Measurements from ENCODE around the gene FOXR1. TPM values are rescaled to one million over a fixed set of nuclear protein-coding genes. Genes with fewer than 3 reads are reported as not detected.
A peak's percentile ranks its signal among the peaks of the same experiment; 100 is the strongest.
"Not testable (repeated sequence)": the region's sequence is repeated elsewhere in the genome, so short reads cannot be mapped to it uniquely, and the experiment has no call there.

FOXR1 gene
- total RNA-seq, 1 experiment from 2014 or later, result not detected

DNA sequence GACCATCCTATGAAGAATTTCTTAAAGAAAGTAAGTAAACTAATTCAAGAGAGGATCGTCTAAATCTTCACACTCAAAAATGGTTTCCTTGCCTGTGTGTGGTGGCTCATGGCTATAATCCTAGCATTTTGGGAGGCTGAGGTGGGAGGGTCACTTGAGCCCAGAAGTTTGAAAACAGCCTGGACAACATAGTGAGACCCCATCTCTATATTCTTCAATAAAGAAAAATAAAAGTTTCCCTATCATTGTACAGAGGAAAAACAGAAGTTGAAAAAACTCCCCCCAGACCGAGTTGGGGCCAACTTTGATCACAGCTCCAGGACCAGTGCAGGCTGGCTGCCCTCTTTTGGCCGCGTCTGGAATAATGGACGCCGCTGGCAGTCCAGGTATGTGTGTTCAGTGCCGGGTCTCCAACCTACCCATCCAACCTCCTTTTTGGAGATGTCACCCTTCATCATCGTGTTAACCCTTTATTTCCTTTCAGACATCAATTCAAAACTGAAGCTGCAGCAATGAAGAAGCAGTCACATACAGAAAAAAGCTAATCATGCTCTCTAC is 43.6 kb downstream of the FOXR1 start:
- Histone ChIP-seq H3K4me1 (ENCODE audit: insufficient read depth, low read length, poor library complexity, severe bottlenecking) (peaks cover 14% of the 10 kb centered on the region), H3K4me3 (ENCODE audit: low read depth, low read length, poor library complexity, severe bottlenecking) (no peak overlapping the region), H3K9me3 (ENCODE audit: low read depth, low read length, poor library complexity, severe bottlenecking) (no peaks in the 10 kb centered on the region), H3K27me3 (replicated peaks; ENCODE audit: insufficient read depth, low read depth, low read length, poor library complexity) (no peaks in the 10 kb centered on the region), H3K36me3 (ENCODE audit: insufficient read depth, low read length, poor library complexity, severe bottlenecking) (peaks cover 60% of the 10 kb centered on the region), H3K27ac (ENCODE audit: low read depth, low read length, poor library complexity, severe bottlenecking) (no peak overlapping the region)
- TF ChIP-seq, protein P1, sequence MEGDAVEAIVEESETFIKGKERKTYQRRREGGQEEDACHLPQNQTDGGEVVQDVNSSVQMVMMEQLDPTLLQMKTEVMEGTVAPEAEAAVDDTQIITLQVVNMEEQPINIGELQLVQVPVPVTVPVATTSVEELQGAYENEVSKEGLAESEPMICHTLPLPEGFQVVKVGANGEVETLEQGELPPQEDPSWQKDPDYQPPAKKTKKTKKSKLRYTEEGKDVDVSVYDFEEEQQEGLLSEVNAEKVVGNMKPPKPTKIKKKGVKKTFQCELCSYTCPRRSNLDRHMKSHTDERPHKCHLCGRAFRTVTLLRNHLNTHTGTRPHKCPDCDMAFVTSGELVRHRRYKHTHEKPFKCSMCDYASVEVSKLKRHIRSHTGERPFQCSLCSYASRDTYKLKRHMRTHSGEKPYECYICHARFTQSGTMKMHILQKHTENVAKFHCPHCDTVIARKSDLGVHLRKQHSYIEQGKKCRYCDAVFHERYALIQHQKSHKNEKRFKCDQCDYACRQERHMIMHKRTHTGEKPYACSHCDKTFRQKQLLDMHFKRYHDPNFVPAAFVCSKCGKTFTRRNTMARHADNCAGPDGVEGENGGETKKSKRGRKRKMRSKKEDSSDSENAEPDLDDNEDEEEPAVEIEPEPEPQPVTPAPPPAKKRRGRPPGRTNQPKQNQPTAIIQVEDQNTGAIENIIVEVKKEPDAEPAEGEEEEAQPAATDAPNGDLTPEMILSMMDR (conservative IDR thresholded peaks at IDR 0.05; ENCODE audit: low read depth, low read length), result peak; percentile 22; the same call in 1 of the 2 replicates
- no peak for TF ChIP-seq EZH2 (IDR thresholded peaks at IDR 0.05; ENCODE audit: borderline replicate concordance, low read depth, low read length, poor library complexity, severe bottlenecking)
- intact Hi-C loops (cut with micrococcal nuclease; ENCODE audit: unreplicated experiment), result loop anchor here (5.0 kb wide), 1 partner anchor 87 kb away; the partner anchor contains the start of gene DPAGT1
- no peak for DNase-seq (ENCODE audit: low spot score)
- ChIA-PET CTCF (interaction anchor here (0.7 kb wide), 1 partner anchor 366 kb away, joined by 3 read pairs; no protein-coding TSS in a partner anchor), POLR2A (ENCODE audit: low non-redundant PET) (no interaction called here)
- BruUV-seq (replicated peaks), result no TSS peak

DNA sequence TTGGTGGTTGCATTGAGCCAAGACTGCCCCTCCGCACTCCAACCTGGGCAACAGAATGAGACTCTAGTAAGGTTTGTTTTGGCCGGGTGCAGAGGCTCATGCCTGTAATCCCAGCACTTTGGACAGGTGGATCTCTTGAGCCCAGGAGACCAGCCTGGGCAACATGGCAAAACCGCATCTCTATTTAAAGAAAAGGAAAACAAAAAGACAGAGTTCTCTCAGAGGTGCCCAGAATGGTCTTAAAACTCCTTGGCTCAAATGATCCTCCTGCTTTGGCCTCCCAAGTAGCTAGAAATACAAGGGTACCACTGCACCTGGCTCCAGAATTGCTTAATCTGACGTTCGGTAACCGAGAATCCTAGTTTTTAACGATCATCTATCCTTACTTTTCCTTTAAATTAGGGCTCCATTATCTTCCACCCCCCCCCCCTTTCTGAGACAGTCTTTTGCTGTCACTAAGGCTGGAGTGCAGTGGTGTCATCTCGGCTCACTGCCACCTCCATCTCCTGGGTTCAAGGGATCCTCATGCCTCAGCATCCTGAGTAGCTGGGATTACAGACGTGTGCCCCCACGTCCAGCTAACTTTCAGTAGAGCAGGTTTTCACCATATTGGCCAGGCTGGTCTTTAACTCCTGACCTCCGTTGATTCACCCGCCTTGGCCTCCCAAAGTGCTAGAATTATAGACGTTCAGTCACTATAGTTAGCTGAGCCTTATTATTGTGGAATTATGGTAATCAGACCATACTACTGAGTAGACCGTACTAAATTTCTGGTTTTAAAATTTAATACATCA is 44.9 kb downstream of the FOXR1 start:
- H3K27ac ChIP-seq (ENCODE audit: low read depth, low read length, poor library complexity, severe bottlenecking), result peak overlapping the region; percentile 6
- ChIA-PET POLR2A (ENCODE audit: low non-redundant PET) (interaction anchor here (0.6 to 0.7 kb wide), 2 partner anchors 196 to 306 kb away, joined by 3 to 5 read pairs; no protein-coding TSS in a partner anchor), CTCF (no interaction called here)
- TF ChIP-seq EZH2 (IDR thresholded peaks at IDR 0.05; ENCODE audit: borderline replicate concordance, low read depth, low read length, poor library complexity, severe bottlenecking), result no peak
- TF ChIP-seq, protein P1 (conservative IDR thresholded peaks at IDR 0.05; ENCODE audit: low read depth, low read length), result no peak
- H3K9me3 ChIP-seq (ENCODE audit: low read depth, low read length, poor library complexity, severe bottlenecking), result no peaks in the 10 kb centered on the region
- no TSS peak for BruUV-seq (replicated peaks)
- intact Hi-C loops (cut with micrococcal nuclease; ENCODE audit: unreplicated experiment), result loop anchor here (5.0 kb wide), 1 partner anchor 86 kb away; the partner anchor contains the start of gene DPAGT1
- peak overlapping the region; percentile 77 for H3K4me3 ChIP-seq (ENCODE audit: low read depth, low read length, poor library complexity, severe bottlenecking)
- H3K36me3 ChIP-seq (ENCODE audit: insufficient read depth, low read length, poor library complexity, severe bottlenecking), result peaks cover 66% of the 10 kb centered on the region
- no peak for DNase-seq (ENCODE audit: low spot score)
- peaks cover 18% of the 10 kb centered on the region for H3K4me1 ChIP-seq (ENCODE audit: insufficient read depth, low read length, poor library complexity, severe bottlenecking)
- no peaks in the 10 kb centered on the region for H3K27me3 ChIP-seq (replicated peaks; ENCODE audit: insufficient read depth, low read depth, low read length, poor library complexity)

DNA sequence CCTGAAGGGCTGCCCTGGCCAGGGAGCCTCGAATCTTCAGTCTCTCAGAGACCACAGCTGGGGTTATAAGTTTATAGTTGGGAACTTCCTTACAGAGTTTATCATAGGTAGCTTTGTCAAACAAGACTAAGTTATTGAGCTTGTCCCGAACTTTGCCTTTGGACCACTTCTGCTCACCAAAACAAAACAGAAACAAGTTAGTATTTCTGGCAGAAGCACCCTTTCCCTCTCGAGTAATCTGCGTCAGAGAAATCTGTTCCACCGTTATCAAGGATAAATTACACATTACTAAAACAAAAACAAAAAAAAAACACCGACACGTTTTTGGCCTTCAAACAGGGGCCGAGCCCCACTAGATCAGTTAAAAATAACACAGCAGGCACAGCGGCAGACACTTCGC is 45.8 kb downstream of the FOXR1 start:
- POLR2A ChIA-PET (ENCODE audit: low non-redundant PET), result interaction anchor here (0.6 kb wide), 1 partner anchor 75 kb away, joined by 3 read pairs; no protein-coding TSS in a partner anchor
- Histone ChIP-seq H3K36me3 (ENCODE audit: insufficient read depth, low read length, poor library complexity, severe bottlenecking) (peaks cover 65% of the 10 kb centered on the region), H3K4me3 (ENCODE audit: low read depth, low read length, poor library complexity, severe bottlenecking) (peak overlapping the region; percentile 77), H3K27ac (ENCODE audit: low read depth, low read length, poor library complexity, severe bottlenecking) (peak overlapping the region; percentile 95), H3K4me1 (ENCODE audit: insufficient read depth, low read length, poor library complexity, severe bottlenecking) (peaks cover 18% of the 10 kb centered on the region)
- H3K27me3 ChIP-seq (replicated peaks; ENCODE audit: insufficient read depth, low read depth, low read length, poor library complexity); H3K9me3 ChIP-seq (ENCODE audit: low read depth, low read length, poor library complexity, severe bottlenecking); BruUV-seq (replicated peaks); DNase-seq (ENCODE audit: low spot score); CTCF ChIA-PET: not testable (repeated sequence)
- intact Hi-C loops (cut with micrococcal nuclease; ENCODE audit: unreplicated experiment), result loop anchor here (5.0 kb wide), 1 partner anchor 85 kb away; the partner anchor contains the start of gene DPAGT1

Data from A673 (cell line).